Left ventricle myocardium inferior (tissue), 1 donor: ENCODE results near the gene APOC1. TPM values are rescaled to one million over a fixed set of nuclear protein-coding genes. Genes with fewer than 3 reads are reported as not detected.

Experiments used
- DNase-seq: peaks from one replicate; pipeline ENCODE4 v3.0.0-alpha.2; 2020
- H3K27ac ChIP-seq: fragments of 200-600 bp; replicated peaks from 2 replicates; pipeline ENCODE4 v1.8.0; 2021
- H3K27me3 ChIP-seq: fragments of 200-600 bp; 2 replicates; pipeline ENCODE4 v1.8.0; 2021; ENCODE audit warnings: low read depth
- H3K36me3 ChIP-seq: fragments of 200-600 bp; 2 replicates; pipeline ENCODE4 v1.8.0; 2021
- H3K4me1 ChIP-seq: fragments of 200-600 bp; 2 replicates; pipeline ENCODE4 v1.8.0; 2021
- H3K4me3 ChIP-seq: fragments of 200-600 bp; 2 replicates; pipeline ENCODE4 v1.8.0; 2021; ENCODE audit warnings: mild to moderate bottlenecking, moderate library complexity
- H3K9me3 ChIP-seq: fragments of 200-600 bp; replicated peaks from 2 replicates; pipeline ENCODE4 v1.8.0; 2021
- CTCF ChIP-seq: fragments of 200-600 bp; IDR thresholded peaks from 2 replicates; pipeline ENCODE4 v1.8.0; 2021; ENCODE audit warnings: antibody characterized with exemption, mild to moderate bottlenecking, borderline replicate concordance
- intact Hi-C: fragments of 100-400 bp; cut with micrococcal nuclease; formaldehyde crosslinking; loops from one replicate; pipeline ENCODE4 v1.11.0; 2022
- total RNA-seq: library from RNA; stranded (reverse); fragmentation: NEBNext Ultra II Directional; extraction: Animal tissue kit (Norgen Biotek cat#: 25700); gene quantifications from one replicate; pipeline ENCODE4 v1.2.1, GENCODE V29; 2021
- donor health status: DM: no; HTN: yes; CAD: no; lungs with severe emphysema.

APOC1 gene
- total RNA-seq, 1 donor from 2014 or later: 0.85 TPM

- TF ChIP-seq CTCF: no peak
- Histone ChIP-seq H3K27ac (no peak overlapping the region), H3K4me3 (no peak overlapping the region), H3K36me3 (no peaks in the 10 kb centered on the region), H3K9me3 (no peaks in the 10 kb centered on the region), H3K27me3 (no peaks in the 10 kb centered on the region), H3K4me1 (peaks cover 16% of the 10 kb centered on the region)
- intact Hi-C loops: no loop called here
- no peak for DNase-seq
Observed at GRCh38 chr19:44930088-44930487, 15.7 kb downstream of the APOC1 start.

GRCh38 chr19:44931541-44931940 lies 17.1 kb downstream of the APOC1 start:
- Histone ChIP-seq H3K27ac (no peak overlapping the region), H3K27me3 (no peaks in the 10 kb centered on the region)
- DNase-seq: no peak

GRCh38 chr19:44939668-44940067 lies 25.3 kb downstream of the APOC1 start:
- no peaks in the 10 kb centered on the region for H3K9me3 ChIP-seq
- no peak overlapping the region for H3K27ac ChIP-seq
- TF ChIP-seq CTCF: no peak
- H3K4me3 ChIP-seq: no peak overlapping the region
- no peak for DNase-seq
- intact Hi-C loops: no loop called here
- H3K36me3 ChIP-seq: no peaks in the 10 kb centered on the region
- H3K4me1 ChIP-seq: no peaks in the 10 kb centered on the region
- H3K27me3 ChIP-seq: no peaks in the 10 kb centered on the region

More at GRCh38 chr19:44931541-44931940, 17.1 kb downstream of the APOC1 start:
- Histone ChIP-seq H3K4me1 (peaks cover 9% of the 10 kb centered on the region), H3K36me3 (no peaks in the 10 kb centered on the region), H3K9me3 (no peaks in the 10 kb centered on the region), H3K4me3 (no peak overlapping the region)
- TF ChIP-seq CTCF: no peak
- intact Hi-C loops: no loop called here

- H3K36me3 ChIP-seq: no peaks in the 10 kb centered on the region
- no peak within 1 kb of the TSS for H3K4me3 ChIP-seq
- DNase-seq: no peak
- no peak within 1 kb of the TSS for H3K27ac ChIP-seq
- TF ChIP-seq CTCF: no peak
- H3K9me3 ChIP-seq: no peaks in the 10 kb centered on the region
- intact Hi-C loops: no loop called here
- H3K4me1 ChIP-seq: no peaks in the 10 kb centered on the region
- H3K27me3 ChIP-seq: no peaks in the 10 kb centered on the region
Observed at GRCh38 chr19:44942067-44942571, 27.7 kb downstream of the APOC1 start, which contains the start of gene APOC4. TSS of gene APOC4 (plus strand) at chr19:44942237. CDS start at chr19:44942278, 41 bp downstream.

GRCh38 chr19:44943801-44944249 lies 29.4 kb downstream of the APOC1 start:
- intact Hi-C loops: no loop called here
- H3K27me3 ChIP-seq: no peaks in the 10 kb centered on the region
- peak; percentile 37 for DNase-seq
- H3K4me1 ChIP-seq: no peaks in the 10 kb centered on the region
- TF ChIP-seq CTCF: no peak
- no peaks in the 10 kb centered on the region for H3K9me3 ChIP-seq
- H3K27ac ChIP-seq: no peak overlapping the region
- H3K4me3 ChIP-seq: no peak overlapping the region
- H3K36me3 ChIP-seq: no peaks in the 10 kb centered on the region
